RPMI7951 (cell line): ENCODE measurements around the gene TEDC2. TPM values are rescaled to one million over a fixed set of nuclear protein-coding genes. Genes with fewer than 3 reads are reported as not detected.
A peak's percentile ranks its signal among the peaks of the same experiment; 100 is the strongest.
"Not testable (repeated sequence)": the region's sequence is repeated elsewhere in the genome, so short reads cannot be mapped to it uniquely, and the experiment has no call there.

Experiments used
- DNase-seq: peaks from one replicate; pipeline ENCODE4 v3.0.0-alpha.2; 2012; ENCODE audit warnings: low read depth
- total RNA-seq: library from RNA; depleted of rRNA; stranded (reverse); fragments of >200 nt; shearing (Covaris generic); gene quantifications from 2 replicates; pipeline ENCODE4 v1.2.3, GENCODE V29; 2014; rRNA removed

Gene TEDC2
- total RNA-seq: 10.2 and 21.7 TPM in 2 replicates

- peak; percentile 92 for DNase-seq
Measured at GRCh38 chr16:2459647-2460390, at the start of gene TEDC2. TSS of gene TEDC2 (plus strand) at chr16:2460109. CDS start at chr16:2460145, 36 bp downstream.

GRCh38 chr16:2415085-2415484, 44.8 kb upstream of the TEDC2 start:
- DNase-seq: no peak

- no peak for DNase-seq
Measured at GRCh38 chr16:2420035-2420434, 39.9 kb upstream of the TEDC2 start.

GRCh38 chr16:2422123-2422867, 37.6 kb upstream of the TEDC2 start:
- no peak for DNase-seq

GRCh38 chr16:2424061-2425007, 35.6 kb upstream of the TEDC2 start:
- DNase-seq: no peak

GRCh38 chr16:2425008-2425518, 34.8 kb upstream of the TEDC2 start:
- DNase-seq: no peak

- DNase-seq: no peak
Measured at GRCh38 chr16:2425825-2426430, 34.0 kb upstream of the TEDC2 start.

- peak; percentile 25 for DNase-seq
Measured at GRCh38 chr16:2426941-2427361, 33.0 kb upstream of the TEDC2 start.

- no peak for DNase-seq
Measured at GRCh38 chr16:2427526-2427925, 32.4 kb upstream of the TEDC2 start.

- DNase-seq: peak; percentile 51
Measured at GRCh38 chr16:2428051-2428783, 31.7 kb upstream of the TEDC2 start.

- no peak for DNase-seq
Measured at GRCh38 chr16:2428784-2429033, 31.2 kb upstream of the TEDC2 start.

- peak; percentile 91 for DNase-seq
Measured at GRCh38 chr16:2429034-2429770, 30.7 kb upstream of the TEDC2 start, which contains the start of gene CCNF. TSS of gene CCNF (plus strand) at chr16:2429447. CDS start at chr16:2429482, 35 bp downstream.

- DNase-seq: peak; percentile 28
Measured at GRCh38 chr16:2429771-2430663, 29.9 kb upstream of the TEDC2 start.

- DNase-seq: no peak
Measured at GRCh38 chr16:2432286-2432685, 27.6 kb upstream of the TEDC2 start.

GRCh38 chr16:2432801-2433505, 27.0 kb upstream of the TEDC2 start:
- DNase-seq: no peak

- not testable (repeated sequence) for DNase-seq
Measured at GRCh38 chr16:2435236-2435635, 24.7 kb upstream of the TEDC2 start.

- DNase-seq: no peak
Measured at GRCh38 chr16:2436110-2436509, 23.8 kb upstream of the TEDC2 start.

GRCh38 chr16:2437032-2437790, 22.7 kb upstream of the TEDC2 start:
- DNase-seq: no peak
